ENCODE measurements around the gene ZNF684. TPM values are rescaled to one million over a fixed set of nuclear protein-coding genes. Genes with fewer than 3 reads are reported as not detected.
"Not testable (repeated sequence)": the region's sequence is repeated elsewhere in the genome, so short reads cannot be mapped to it uniquely, and the experiment has no call there.

ZNF684 gene
- 2.4 TPM for total RNA-seq

- peak; percentile 67 to 94 (median 94) for DNase-seq (ENCODE audit: low read depth in 2 of 3, low spot score in 2 of 3)
Measured at GRCh38 chr1:40531381-40532061, at the start of gene ZNF684. TSS of gene ZNF684 (plus strand) at chr1:40531637. CDS start at chr1:40533167, 1,530 bp downstream.

GRCh38 chr1:40495315-40495903 lies 36.0 kb upstream of the ZNF684 start:
- DNase-seq (ENCODE audit: low read depth in 2 of 3, low spot score in 2 of 3), result peak in 1 of 3 donors; percentile 22

GRCh38 chr1:40502651-40503050 lies 28.8 kb upstream of the ZNF684 start:
- DNase-seq (ENCODE audit: low read depth in 2 of 3, low spot score in 2 of 3), result not testable (repeated sequence)

GRCh38 chr1:40507973-40508372 lies 23.5 kb upstream of the ZNF684 start:
- DNase-seq (ENCODE audit: low read depth in 2 of 3, low spot score in 2 of 3), result peak in 1 of 3 donors; percentile 3

GRCh38 chr1:40508375-40509341 lies 22.8 kb upstream of the ZNF684 start, which contains the start of gene EXO5:
TSS of gene EXO5 (plus strand) at chr1:40508767. CDS start at chr1:40514545, 5,778 bp downstream.
- peak; percentile 35 to 72 (median 71) for DNase-seq (ENCODE audit: low read depth in 2 of 3, low spot score in 2 of 3)

GRCh38 chr1:40519517-40519916 lies 11.9 kb upstream of the ZNF684 start:
- DNase-seq (ENCODE audit: low read depth in 2 of 3, low spot score in 2 of 3), result no peak

- peak in 1 of 3 donors; percentile 1 for DNase-seq (ENCODE audit: low read depth in 2 of 3, low spot score in 2 of 3)
Measured at GRCh38 chr1:40530735-40531380, 579 bp upstream of the ZNF684 start.

- no peak for DNase-seq (ENCODE audit: low read depth in 2 of 3, low spot score in 2 of 3)
Measured at GRCh38 chr1:40532062-40532389, 589 bp downstream of the ZNF684 start.

GRCh38 chr1:40532844-40533424 lies 1.5 kb downstream of the ZNF684 start:
- peak in 2 of 3 donors; percentile 52 to 73 for DNase-seq (ENCODE audit: low read depth in 2 of 3, low spot score in 2 of 3)

GRCh38 chr1:40534589-40534988 lies 3.2 kb downstream of the ZNF684 start:
- DNase-seq (ENCODE audit: low read depth in 2 of 3, low spot score in 2 of 3), result no peak

- DNase-seq (ENCODE audit: low read depth in 2 of 3, low spot score in 2 of 3), result no peak
Measured at GRCh38 chr1:40535732-40536131, 4.3 kb downstream of the ZNF684 start.

GRCh38 chr1:40539338-40539737 lies 7.9 kb downstream of the ZNF684 start:
- DNase-seq (ENCODE audit: low read depth in 2 of 3, low spot score in 2 of 3), result no peak

- no peak for DNase-seq (ENCODE audit: low read depth in 2 of 3, low spot score in 2 of 3)
Measured at GRCh38 chr1:40546957-40547356, 15.5 kb downstream of the ZNF684 start.

GRCh38 chr1:40553017-40553416 lies 21.6 kb downstream of the ZNF684 start:
- no peak for DNase-seq (ENCODE audit: low read depth in 2 of 3, low spot score in 2 of 3)

- not testable (repeated sequence) for DNase-seq (ENCODE audit: low read depth in 2 of 3, low spot score in 2 of 3)
Measured at GRCh38 chr1:40554807-40555206, 23.4 kb downstream of the ZNF684 start.

- no peak for DNase-seq (ENCODE audit: low read depth in 2 of 3, low spot score in 2 of 3)
Measured at GRCh38 chr1:40556121-40556520, 24.7 kb downstream of the ZNF684 start.

- DNase-seq (ENCODE audit: low read depth in 2 of 3, low spot score in 2 of 3), result not testable (repeated sequence)
Measured at GRCh38 chr1:40558241-40558640, 26.8 kb downstream of the ZNF684 start.

- DNase-seq (ENCODE audit: low read depth in 2 of 3, low spot score in 2 of 3), result no peak
Measured at GRCh38 chr1:40562185-40562584, 30.7 kb downstream of the ZNF684 start.

GRCh38 chr1:40563266-40563665 lies 31.8 kb downstream of the ZNF684 start:
- no peak for DNase-seq (ENCODE audit: low read depth in 2 of 3, low spot score in 2 of 3)

- DNase-seq (ENCODE audit: low read depth in 2 of 3, low spot score in 2 of 3), result no peak
Measured at GRCh38 chr1:40564506-40564905, 33.1 kb downstream of the ZNF684 start.
